Stimulated activated CD4-positive, alpha-beta T cell treated with anti-CD3 and anti-CD28 coated beads, TNF-alpha, amount 100 ng/mL, for 48 hours (primary cell): ENCODE data around the gene AIPL1.
A peak's percentile ranks its signal among the peaks of the same experiment; 100 is the strongest.

Experiments used
- DNase-seq, 3 donors: peaks; one replicate each; pipeline ENCODE4 v3.0.0-alpha.2; 2020; ENCODE audit warnings: low read depth in 3 of 3

The AIPL1 gene

DNA sequence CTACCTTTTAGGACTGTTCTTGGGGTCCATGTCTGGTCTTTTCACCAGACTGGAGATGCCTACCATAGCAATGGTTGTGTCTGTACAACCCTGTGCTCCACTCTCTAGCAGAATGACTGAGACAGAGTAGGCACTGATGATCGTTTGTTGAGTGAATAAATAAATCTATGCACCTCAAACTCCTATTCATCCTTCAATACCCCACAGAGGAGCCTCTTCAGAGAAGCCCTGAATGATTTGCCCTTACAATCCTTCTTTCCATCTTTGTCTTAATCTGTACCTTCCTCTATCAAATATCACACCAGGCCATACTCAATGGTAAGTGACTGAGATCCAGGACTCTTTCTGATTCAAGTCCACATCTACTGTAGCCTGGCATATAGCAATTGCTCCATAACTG lies 32.6 kb upstream of the AIPL1 start:
- DNase-seq, result no peak

GRCh38 chr17:6465206-6466003 lies 30.5 kb upstream of the AIPL1 start:
- DNase-seq, result no peak

GRCh38 chr17:6464446-6465041 lies 29.6 kb upstream of the AIPL1 start:
- no peak for DNase-seq

GRCh38 chr17:6463616-6464445 lies 28.9 kb upstream of the AIPL1 start:
- no peak for DNase-seq

- DNase-seq, result no peak
Observed at GRCh38 chr17:6462692-6463091, 27.8 kb upstream of the AIPL1 start.

GRCh38 chr17:6461792-6462524 lies 27.0 kb upstream of the AIPL1 start:
- DNase-seq, result peak in 1 of 3 donors; percentile 14

GRCh38 chr17:6461246-6461645 lies 26.3 kb upstream of the AIPL1 start:
- no peak for DNase-seq

- DNase-seq, result no peak
Observed at GRCh38 chr17:6460531-6461161, 25.7 kb upstream of the AIPL1 start.

DNA sequence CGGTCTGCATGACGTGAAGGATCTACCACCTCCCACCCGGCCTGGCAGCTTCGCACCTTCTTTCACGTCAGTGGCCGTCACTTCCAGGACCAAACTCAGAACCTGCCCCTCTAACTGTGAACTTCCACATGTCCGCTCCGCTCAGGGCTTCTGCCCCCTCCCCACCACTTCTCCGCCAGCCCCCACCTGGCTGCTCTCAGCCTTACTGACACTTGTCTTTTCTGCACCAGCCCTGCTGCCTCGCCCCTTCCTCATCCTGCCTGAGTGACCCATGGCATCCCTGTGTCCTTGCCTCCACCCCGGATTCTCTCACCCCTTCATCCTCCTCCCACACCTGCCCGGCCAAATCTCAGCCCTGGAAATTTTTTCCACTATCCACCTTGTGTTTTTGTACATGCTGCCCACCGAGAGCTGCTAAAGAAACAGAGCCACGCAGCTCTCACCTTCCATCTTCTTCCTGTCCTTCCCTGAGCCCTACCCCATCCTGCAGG lies 23.6 kb upstream of the AIPL1 start:
- no peak for DNase-seq

DNA sequence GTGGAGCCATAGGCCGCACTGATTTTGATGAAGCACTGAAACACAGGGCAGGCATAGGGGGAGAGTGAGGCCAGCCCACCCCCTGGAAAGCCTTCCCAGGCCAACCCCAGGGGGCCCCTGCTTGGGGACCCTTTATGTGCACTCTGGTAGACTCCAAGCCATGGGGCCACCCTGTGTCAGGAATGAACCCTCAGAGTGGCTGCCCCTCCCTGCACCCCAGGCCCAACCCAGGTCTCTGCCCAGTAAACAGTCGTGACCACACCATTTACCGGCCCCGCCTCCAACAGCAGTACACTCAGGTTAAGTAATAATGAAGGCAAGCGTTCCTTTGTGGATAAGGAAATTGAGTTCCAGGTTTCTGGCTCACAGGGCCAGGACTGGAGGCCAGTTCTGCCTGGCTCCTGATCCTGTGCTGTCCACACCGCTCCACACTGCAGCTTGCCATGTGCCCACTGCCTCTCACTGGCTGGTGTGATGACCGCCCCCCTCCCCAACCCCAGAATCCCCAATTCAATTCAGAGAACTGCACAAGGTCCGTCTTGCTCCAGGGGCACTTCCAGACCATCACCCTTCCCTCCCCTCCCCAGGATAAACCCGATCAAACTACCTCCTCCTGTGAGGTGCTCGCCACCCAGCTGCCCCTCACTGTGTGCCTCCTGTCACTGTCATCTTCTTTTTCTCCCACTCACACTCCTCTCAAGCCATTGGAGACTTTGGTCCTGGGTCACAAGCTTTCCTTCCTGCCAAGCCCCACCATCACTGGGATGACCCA lies 23.0 kb upstream of the AIPL1 start:
- no peak for DNase-seq

- DNase-seq, result peak in 1 of 3 donors; percentile 15
Observed at GRCh38 chr17:6456914-6457687, 22.2 kb upstream of the AIPL1 start.

DNA sequence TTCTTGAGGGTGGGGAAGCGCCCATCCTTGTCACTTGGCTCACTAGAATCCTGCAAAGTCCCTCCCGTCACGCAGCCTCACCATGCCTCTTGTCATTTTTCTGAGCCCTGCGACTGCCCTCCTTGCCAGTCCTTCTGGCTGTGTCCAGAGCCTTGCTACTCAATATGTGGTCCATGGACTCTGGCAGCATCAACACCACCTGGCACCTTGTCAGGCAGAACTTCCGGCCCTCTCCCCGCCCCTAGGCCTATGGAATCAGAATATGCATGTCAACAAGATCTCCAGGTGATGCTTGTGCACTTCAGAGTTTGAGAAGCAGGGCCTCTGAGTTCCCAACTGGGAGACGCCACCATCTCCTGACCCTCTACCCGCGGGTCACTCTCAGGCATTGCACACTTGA lies 21.4 kb upstream of the AIPL1 start:
- no peak for DNase-seq

DNA sequence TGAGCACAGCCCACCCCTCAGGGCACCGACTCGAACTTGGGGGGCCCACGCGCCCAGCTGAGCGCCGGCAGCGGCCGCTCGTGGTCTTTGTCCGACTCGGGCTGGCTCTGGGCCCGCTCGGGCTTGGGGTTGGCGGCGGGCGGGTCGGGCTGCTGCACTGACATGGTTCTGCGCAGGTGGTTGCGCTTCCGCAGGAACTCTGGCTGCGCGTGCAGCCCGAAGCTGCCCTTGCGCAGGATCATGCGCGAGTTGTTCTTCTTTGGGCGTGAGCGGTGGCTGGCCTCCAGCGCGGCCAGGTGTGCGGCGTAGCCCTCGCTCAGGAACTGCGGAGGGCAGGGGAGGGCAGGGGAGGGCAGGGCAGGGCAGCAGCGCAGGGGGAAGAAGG lies 20.4 kb upstream of the AIPL1 start:
- DNase-seq, result no peak

- DNase-seq, result no peak
Observed at GRCh38 chr17:6454495-6455320, 19.8 kb upstream of the AIPL1 start.

- no peak for DNase-seq
Observed at GRCh38 chr17:6453279-6454024, 18.5 kb upstream of the AIPL1 start.

DNA sequence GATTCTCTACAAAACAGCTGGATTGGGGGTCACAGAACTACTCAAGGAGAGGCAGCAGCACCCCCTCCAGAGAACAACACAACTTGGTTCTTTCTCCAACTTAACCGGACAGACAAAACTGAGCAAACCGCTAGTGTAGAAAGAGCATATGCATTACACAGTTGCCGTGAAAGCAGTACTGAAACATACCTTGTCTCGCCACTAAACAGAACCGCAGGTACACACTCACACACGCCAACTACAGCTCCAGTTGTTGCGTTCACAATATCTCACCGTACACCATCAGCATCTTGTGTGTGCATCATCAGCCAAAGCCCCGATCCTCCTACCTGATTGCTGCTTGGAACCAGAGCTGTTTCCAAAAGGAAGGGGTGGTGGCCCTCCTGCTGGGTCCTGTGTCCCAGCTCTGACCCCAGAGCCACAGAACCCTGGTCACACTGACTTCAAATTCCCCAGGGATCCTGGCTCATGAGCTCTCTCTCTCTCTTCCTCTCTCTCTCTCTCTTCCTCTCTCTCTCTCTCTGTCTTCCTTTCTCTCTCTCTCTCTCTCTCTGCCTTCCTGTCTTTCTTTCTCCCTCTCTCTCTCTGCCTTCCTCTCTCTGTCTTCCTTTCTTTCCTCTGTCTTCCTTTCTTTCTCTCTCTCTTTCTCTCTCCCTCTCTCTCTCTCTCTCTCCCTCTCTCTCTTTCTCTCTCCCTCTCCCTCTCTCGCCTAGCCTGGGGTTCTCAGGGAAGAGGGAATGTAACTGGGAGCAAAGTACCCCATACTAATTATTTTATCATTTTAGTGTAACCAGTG lies 17.7 kb upstream of the AIPL1 start:
- DNase-seq, result no peak
